Fibroblast of mammary gland (primary cell): Measurements from ENCODE around the gene DOK5.

ENCODE experiments used
- DNase-seq: peaks from one replicate; pipeline ENCODE4 v3.0.0-alpha.2; 2010; ENCODE audit warnings: low read depth
- H3K4me3 ChIP-seq: 2 replicates; pipeline ENCODE4 v1.5.1; 2011; ENCODE audit warnings: low read depth, mild to moderate bottlenecking, low read length, moderate library complexity; ENCODE audit not compliant: control insufficient read depth
- TF ChIP-seq, protein P1 (sequence below): conservative IDR thresholded peaks from 2 replicates; pipeline ENCODE4 v1.5.1; 2011; ENCODE audit warnings: low read depth, low read length, inconsistent platforms; ENCODE audit not compliant: control insufficient read depth, insufficient read depth

The DOK5 gene

GRCh38 chr20:54661880-54662465 lies 186.6 kb downstream of the DOK5 start:
- no peak overlapping the region for H3K4me3 ChIP-seq
- TF ChIP-seq, protein P1, sequence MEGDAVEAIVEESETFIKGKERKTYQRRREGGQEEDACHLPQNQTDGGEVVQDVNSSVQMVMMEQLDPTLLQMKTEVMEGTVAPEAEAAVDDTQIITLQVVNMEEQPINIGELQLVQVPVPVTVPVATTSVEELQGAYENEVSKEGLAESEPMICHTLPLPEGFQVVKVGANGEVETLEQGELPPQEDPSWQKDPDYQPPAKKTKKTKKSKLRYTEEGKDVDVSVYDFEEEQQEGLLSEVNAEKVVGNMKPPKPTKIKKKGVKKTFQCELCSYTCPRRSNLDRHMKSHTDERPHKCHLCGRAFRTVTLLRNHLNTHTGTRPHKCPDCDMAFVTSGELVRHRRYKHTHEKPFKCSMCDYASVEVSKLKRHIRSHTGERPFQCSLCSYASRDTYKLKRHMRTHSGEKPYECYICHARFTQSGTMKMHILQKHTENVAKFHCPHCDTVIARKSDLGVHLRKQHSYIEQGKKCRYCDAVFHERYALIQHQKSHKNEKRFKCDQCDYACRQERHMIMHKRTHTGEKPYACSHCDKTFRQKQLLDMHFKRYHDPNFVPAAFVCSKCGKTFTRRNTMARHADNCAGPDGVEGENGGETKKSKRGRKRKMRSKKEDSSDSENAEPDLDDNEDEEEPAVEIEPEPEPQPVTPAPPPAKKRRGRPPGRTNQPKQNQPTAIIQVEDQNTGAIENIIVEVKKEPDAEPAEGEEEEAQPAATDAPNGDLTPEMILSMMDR, result no peak
- no peak for DNase-seq

- no peak for DNase-seq
- TF ChIP-seq, protein P1, result no peak
These were observed 190.4 kb downstream of the DOK5 start for GRCh38 chr20:54665812-54666211.

GRCh38 chr20:54668271-54669039 lies 193.1 kb downstream of the DOK5 start:
- no peak overlapping the region for H3K4me3 ChIP-seq
- DNase-seq, result peak; percentile 28
- TF ChIP-seq, protein P1, result peak; percentile 72

More at GRCh38 chr20:54665812-54666211, 190.4 kb downstream of the DOK5 start:
- H3K4me3 ChIP-seq, result no peak overlapping the region

DNA sequence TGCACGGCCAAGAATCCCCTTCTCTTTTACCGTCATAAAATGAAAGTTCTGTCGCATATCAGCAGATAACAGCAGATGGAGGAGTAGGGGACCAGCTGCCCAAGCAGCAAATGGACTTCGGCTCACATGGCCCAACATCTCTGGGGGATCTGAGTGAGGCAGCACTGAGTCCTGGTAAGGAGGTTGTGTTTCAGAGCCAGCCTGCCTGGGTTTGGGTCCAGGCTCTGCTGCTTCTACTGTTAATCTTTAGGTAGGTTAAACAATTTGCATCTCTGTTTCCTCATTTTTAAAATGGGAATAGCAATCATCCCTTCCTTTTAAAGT lies 193.6 kb downstream of the DOK5 start:
- no peak for DNase-seq
- no peak overlapping the region for H3K4me3 ChIP-seq
- TF ChIP-seq, protein P1, result no peak

- no peak overlapping the region for H3K4me3 ChIP-seq
- TF ChIP-seq, protein P1, result no peak
- no peak for DNase-seq
These were observed 202.9 kb downstream of the DOK5 start for GRCh38 chr20:54678253-54678652.

GRCh38 chr20:54680439-54680838 lies 205.0 kb downstream of the DOK5 start:
- H3K4me3 ChIP-seq, result no peak overlapping the region
- no peak for DNase-seq

More at GRCh38 chr20:54680439-54680838, 205.0 kb downstream of the DOK5 start:
- TF ChIP-seq, protein P1, result no peak
